Mucosa of descending colon (tissue), 3 donors: ENCODE data around the gene GALNT18. TPM values are rescaled to one million over a fixed set of nuclear protein-coding genes. Genes with fewer than 3 reads are reported as not detected.

Source experiments
- ATAC-seq: fragments of 200-7000 bp; cut with Tn5 transposase; one replicate; pipeline ENCODE4 v1.9.1; 2020; ENCODE audit warnings: mild to moderate bottlenecking, moderate library complexity
- DNase-seq, 3 donors: peaks; one replicate each; pipeline ENCODE4 v3.0.0-alpha.2; 2020
- H3K36me3 ChIP-seq: fragments of 200-600 bp; one replicate; pipeline ENCODE4 v1.8.0; 2021; ENCODE audit warnings: low read depth, mild to moderate bottlenecking
- H3K4me1 ChIP-seq: fragments of 200-600 bp; one replicate; pipeline ENCODE4 v1.8.0; 2021; ENCODE audit warnings: low read depth, mild to moderate bottlenecking
- H3K4me3 ChIP-seq: fragments of 200-600 bp; one replicate; pipeline ENCODE4 v1.8.0; 2021; ENCODE audit warnings: mild to moderate bottlenecking
- H3K9me3 ChIP-seq: fragments of 200-600 bp; one replicate; pipeline ENCODE4 v1.8.0; 2021; ENCODE audit warnings: mild to moderate bottlenecking
- intact Hi-C, 2 donors: fragments of 100-400 bp; cut with DNase I in 1 of 2; cut with micrococcal nuclease in 1 of 2; formaldehyde crosslinking; loops; one replicate each; pipeline versions ENCODE4 v1.11.0 to v1.11.1; 2022; cut with DNase I, micrococcal nuclease
- total RNA-seq, 3 donors: library from RNA; stranded (reverse); fragmentation: NEBNext Ultra II Directional in 2 of 3; extraction: Animal tissue kit (Norgen Biotek cat#: 25700) in 2 of 3; gene quantifications; one replicate each; pipeline versions ENCODE4 v1.2.1 to v1.2.4, GENCODE V29; 2021 to 2023
- TF ChIP-seq, protein P1 (sequence below): fragments of 200-600 bp; IDR thresholded peaks from one replicate; pipeline ENCODE4 v1.8.0; 2022; ENCODE audit warnings: antibody characterized with exemption, mild to moderate bottlenecking
- donor health status: DM: no; HTN: no; CAD: no; lungs with moderate emphysema.
- donor health status: DM: no; HTN: no; CAD: no.
- donor health status: DM: no; HTN: yes; CAD: no.

Gene GALNT18
- total RNA-seq, 3 donors from 2014 or later, result 2.0 to 27.8 (median 5.4) TPM

GRCh38 chr11:11420899-11421285 is 200.9 kb downstream of the GALNT18 start:
- H3K4me3 ChIP-seq, result no peak overlapping the region
- intact Hi-C loops, result no loop called here
- no peaks in the 10 kb centered on the region for H3K36me3 ChIP-seq
- TF ChIP-seq, protein P1, sequence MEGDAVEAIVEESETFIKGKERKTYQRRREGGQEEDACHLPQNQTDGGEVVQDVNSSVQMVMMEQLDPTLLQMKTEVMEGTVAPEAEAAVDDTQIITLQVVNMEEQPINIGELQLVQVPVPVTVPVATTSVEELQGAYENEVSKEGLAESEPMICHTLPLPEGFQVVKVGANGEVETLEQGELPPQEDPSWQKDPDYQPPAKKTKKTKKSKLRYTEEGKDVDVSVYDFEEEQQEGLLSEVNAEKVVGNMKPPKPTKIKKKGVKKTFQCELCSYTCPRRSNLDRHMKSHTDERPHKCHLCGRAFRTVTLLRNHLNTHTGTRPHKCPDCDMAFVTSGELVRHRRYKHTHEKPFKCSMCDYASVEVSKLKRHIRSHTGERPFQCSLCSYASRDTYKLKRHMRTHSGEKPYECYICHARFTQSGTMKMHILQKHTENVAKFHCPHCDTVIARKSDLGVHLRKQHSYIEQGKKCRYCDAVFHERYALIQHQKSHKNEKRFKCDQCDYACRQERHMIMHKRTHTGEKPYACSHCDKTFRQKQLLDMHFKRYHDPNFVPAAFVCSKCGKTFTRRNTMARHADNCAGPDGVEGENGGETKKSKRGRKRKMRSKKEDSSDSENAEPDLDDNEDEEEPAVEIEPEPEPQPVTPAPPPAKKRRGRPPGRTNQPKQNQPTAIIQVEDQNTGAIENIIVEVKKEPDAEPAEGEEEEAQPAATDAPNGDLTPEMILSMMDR, result no peak
- H3K4me1 ChIP-seq, result no peaks in the 10 kb centered on the region
- ATAC-seq (no peak), DNase-seq (no peak)
- H3K9me3 ChIP-seq, result no peaks in the 10 kb centered on the region

- ATAC-seq (no peak), DNase-seq (no peak)
- Histone ChIP-seq H3K9me3 (no peaks in the 10 kb centered on the region), H3K4me3 (no peak overlapping the region), H3K36me3 (no peaks in the 10 kb centered on the region), H3K4me1 (no peaks in the 10 kb centered on the region)
- TF ChIP-seq, protein P1, result no peak
- intact Hi-C loops, result no loop called here
Measured at GRCh38 chr11:11420191-11420898, 201.5 kb downstream of the GALNT18 start.

DNA sequence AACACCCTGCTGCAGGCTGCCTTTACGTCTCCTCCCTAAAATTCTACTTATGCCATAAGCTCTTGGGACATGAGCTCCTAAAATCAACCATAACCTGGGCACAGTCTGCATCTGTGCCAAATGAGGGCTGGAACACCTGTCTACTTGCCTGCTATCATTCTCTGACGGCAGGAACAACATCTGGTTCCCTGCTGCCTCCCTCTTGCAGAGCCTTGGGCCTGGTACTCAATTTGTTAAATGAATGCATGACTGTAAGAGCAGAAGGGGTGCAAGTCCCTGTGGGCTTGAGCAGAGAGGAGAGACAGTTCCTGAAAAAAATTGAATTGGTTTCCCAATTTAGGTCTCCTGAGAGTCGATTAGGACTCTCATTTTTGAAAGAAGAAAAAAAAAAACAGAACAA is 202.1 kb downstream of the GALNT18 start:
- Histone ChIP-seq H3K36me3 (no peaks in the 10 kb centered on the region), H3K4me3 (no peak overlapping the region), H3K9me3 (no peaks in the 10 kb centered on the region), H3K4me1 (no peaks in the 10 kb centered on the region)
- intact Hi-C loops, result no loop called here
- DNase-seq (no peak), ATAC-seq (no peak)
- TF ChIP-seq, protein P1, result no peak

DNA sequence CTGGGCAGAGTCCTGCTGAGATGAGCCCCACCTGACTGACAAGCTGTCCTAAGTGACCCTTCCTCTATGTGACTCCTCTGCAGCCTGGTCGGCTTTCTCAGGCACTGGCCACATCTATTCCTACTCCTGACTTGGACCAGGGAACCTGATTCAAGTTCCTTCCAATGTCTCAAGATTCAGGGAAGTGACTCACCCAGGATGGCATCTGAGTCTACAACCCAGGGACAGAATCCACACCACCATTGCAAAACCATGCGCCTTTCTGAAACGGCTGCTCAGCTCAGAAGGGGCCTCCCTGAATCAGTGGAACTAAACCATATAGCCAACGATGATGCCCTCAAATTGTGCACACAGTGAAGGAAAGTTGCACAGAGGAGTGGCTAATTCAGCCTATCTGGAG is 204.9 kb downstream of the GALNT18 start:
- intact Hi-C loops, result no loop called here
- Histone ChIP-seq H3K36me3 (no peaks in the 10 kb centered on the region), H3K4me3 (no peak overlapping the region), H3K4me1 (no peaks in the 10 kb centered on the region), H3K9me3 (no peaks in the 10 kb centered on the region)
- TF ChIP-seq, protein P1, result no peak
- ATAC-seq (no peak), DNase-seq (no peak)

- ATAC-seq (peak; percentile 29), DNase-seq (peak in 1 of 3 donors; percentile 21)
- intact Hi-C loops, result no loop called here
- Histone ChIP-seq H3K4me1 (no peaks in the 10 kb centered on the region), H3K36me3 (no peaks in the 10 kb centered on the region), H3K4me3 (no peak overlapping the region), H3K9me3 (no peaks in the 10 kb centered on the region)
- TF ChIP-seq, protein P1, result no peak
Measured at GRCh38 chr11:11416502-11416901, 205.3 kb downstream of the GALNT18 start.
